GM06990 (cell line): ENCODE results near the gene ZNF302.

Experiments
- DNase-seq: peaks from one replicate; pipeline ENCODE4 v3.0.0-alpha.2; 2011; ENCODE audit not compliant: insufficient read length; ENCODE audit errors: extremely low read depth
- H3K27me3 ChIP-seq: replicated peaks from 2 replicates; pipeline ENCODE4 v1.6.0; 2011; ENCODE audit warnings: low read length; ENCODE audit not compliant: control insufficient read depth, insufficient read depth
- H3K36me3 ChIP-seq: 2 replicates; pipeline ENCODE4 v1.5.1; 2011; ENCODE audit warnings: low read length; ENCODE audit not compliant: control insufficient read depth, insufficient read depth
- H3K4me3 ChIP-seq: replicated peaks from 2 replicates; pipeline ENCODE4 v1.5.1; 2011; ENCODE audit warnings: low read depth, mild to moderate bottlenecking, control low read depth, low read length
- TF ChIP-seq, protein P1 (sequence below): IDR thresholded peaks from 2 replicates; pipeline ENCODE4 v1.5.1; 2011; ENCODE audit warnings: low read length, control low read depth, mild to moderate bottlenecking, inconsistent platforms; ENCODE audit not compliant: insufficient read depth, poor library complexity, severe bottlenecking

Gene ZNF302

DNA sequence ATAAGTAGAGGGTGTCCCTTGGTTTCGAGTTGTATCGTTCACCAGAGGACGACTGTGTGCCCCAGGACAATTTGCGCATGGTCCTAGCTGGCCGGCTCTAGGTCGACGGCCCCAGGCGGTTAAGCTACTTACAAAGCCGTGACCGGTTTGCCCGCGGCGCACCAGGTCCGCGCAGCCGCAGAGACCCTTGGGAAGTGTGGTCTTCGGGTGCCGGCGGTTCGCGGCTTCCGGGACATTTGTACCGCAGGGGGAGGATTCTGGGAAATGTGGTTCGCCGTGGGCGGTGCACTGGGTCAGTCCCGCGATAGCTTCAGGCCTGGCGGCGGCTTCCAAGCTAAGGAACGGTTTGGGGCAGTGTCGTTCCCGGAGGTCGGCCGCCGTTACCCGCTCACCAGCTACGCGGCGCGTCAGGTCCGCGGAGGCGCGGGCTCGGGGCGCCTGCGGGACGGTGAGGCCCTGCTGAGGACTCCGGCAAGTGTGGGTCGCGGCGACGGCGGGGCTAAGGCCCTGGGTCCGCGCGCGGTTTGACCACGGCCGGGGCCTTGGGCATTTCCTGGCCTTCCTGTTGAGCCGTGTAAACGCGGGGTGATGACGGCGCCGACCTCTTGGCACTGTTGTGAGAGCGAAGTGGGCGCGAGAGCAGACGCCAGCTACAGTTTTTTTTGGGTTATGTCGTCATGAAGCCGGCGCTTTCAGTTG, at the start of gene ZNF302:
ZNF302 (plus strand) TSS at position 293 of the 699 bp plus-strand sequence. CDS start 1,127 bp downstream, outside the sequence.
- Histone ChIP-seq H3K4me3 (peak within 1 kb of the TSS; percentile 70), H3K27me3 (no peaks in the 10 kb centered on the region), H3K36me3 (no peaks in the 10 kb centered on the region; the same call in 1 of the 2 replicates)
- DNase-seq = peak; percentile 98
- TF ChIP-seq, protein P1, sequence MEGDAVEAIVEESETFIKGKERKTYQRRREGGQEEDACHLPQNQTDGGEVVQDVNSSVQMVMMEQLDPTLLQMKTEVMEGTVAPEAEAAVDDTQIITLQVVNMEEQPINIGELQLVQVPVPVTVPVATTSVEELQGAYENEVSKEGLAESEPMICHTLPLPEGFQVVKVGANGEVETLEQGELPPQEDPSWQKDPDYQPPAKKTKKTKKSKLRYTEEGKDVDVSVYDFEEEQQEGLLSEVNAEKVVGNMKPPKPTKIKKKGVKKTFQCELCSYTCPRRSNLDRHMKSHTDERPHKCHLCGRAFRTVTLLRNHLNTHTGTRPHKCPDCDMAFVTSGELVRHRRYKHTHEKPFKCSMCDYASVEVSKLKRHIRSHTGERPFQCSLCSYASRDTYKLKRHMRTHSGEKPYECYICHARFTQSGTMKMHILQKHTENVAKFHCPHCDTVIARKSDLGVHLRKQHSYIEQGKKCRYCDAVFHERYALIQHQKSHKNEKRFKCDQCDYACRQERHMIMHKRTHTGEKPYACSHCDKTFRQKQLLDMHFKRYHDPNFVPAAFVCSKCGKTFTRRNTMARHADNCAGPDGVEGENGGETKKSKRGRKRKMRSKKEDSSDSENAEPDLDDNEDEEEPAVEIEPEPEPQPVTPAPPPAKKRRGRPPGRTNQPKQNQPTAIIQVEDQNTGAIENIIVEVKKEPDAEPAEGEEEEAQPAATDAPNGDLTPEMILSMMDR = no peak

DNA sequence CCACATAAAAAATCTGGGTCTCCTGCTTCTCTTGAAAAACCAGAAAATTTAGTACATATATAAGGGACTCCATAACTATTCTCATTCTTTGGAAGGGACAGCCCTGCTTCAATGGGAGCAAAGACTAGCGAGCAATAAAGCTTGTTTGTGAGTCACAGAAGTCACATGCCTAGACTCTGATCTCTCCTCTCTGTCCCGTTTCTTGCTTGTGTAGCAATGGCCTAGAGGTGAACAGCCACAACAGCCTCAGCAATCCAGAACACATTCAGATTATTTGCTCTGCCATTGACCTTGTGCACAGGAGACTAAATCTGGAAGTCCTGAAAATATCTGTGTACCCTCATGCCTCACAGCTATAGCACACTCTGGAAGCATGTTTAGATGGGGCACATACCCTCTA, 43.7 kb upstream of the ZNF302 start:
- H3K36me3 ChIP-seq = no peaks in the 10 kb centered on the region

DNA sequence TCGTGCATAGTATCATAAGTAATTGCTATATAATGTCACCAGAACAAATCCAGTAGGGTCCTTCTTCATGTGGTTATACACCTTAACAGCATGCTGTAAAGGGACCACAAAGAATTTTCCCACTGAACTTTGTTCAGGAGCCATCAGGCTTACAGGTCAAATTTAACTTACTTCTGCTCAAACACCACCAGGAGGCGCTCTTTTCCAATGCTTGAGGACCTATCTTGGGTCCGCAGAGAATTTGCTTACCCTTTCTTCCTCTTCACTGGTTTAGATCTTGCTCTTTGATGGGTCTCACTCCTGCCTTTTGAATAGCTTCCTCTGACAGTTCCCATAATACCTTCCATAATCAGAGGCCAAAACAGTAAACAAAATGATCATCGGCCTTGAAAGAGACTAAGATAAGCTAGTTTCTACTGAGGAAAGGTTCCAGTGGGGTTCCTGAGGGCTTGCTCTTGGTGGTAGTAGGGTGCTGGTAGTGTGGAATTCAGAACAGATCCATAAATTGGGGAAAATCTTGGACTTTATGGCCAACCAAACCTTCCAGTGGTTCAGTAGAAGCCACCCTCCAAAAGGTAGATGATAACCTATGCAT, 37.9 kb upstream of the ZNF302 start:
- no peak overlapping the region for H3K4me3 ChIP-seq
- no peaks in the 10 kb centered on the region for H3K27me3 ChIP-seq
- DNase-seq = no peak
- TF ChIP-seq, protein P1 = peak; percentile 74
- no peaks in the 10 kb centered on the region for H3K36me3 ChIP-seq

More for the DNA sequence above, 43.7 kb upstream of the ZNF302 start:
- no peak for DNase-seq
- H3K27me3 ChIP-seq = no peaks in the 10 kb centered on the region
- TF ChIP-seq, protein P1 = no peak
- H3K4me3 ChIP-seq = no peak overlapping the region

DNA sequence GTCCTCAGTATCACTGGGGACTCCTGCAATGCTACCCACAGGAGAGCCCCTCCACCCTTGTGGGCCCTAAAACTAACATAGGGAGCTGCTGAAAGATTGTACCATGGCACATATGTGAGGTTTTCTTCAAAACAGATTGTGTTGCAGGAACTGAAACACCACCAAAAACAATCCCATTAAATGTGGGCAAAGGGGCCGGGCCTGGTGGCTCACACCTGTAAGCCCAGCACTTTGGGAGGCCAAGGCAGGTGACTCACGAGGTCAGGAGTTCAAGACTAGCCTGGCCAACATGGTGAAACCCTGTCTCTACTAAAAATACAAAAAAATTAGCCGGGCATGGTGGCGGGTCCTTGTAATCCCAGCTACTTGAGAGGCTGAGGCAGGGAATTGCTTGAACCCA, 35.2 kb upstream of the ZNF302 start:
- DNase-seq = no peak
- TF ChIP-seq, protein P1 = no peak
- H3K27me3 ChIP-seq = no peaks in the 10 kb centered on the region
- H3K36me3 ChIP-seq = no peaks in the 10 kb centered on the region
- no peak overlapping the region for H3K4me3 ChIP-seq

- TF ChIP-seq, protein P1 = no peak
- Histone ChIP-seq H3K27me3 (no peaks in the 10 kb centered on the region), H3K36me3 (no peaks in the 10 kb centered on the region), H3K4me3 (no peak overlapping the region)
- DNase-seq = no peak
These were observed 32.5 kb upstream of the ZNF302 start for GRCh38 chr19:34644991-34645461.
